ENCODE measurements around the gene MGRN1. TPM values are rescaled to one million over a fixed set of nuclear protein-coding genes. Genes with fewer than 3 reads are reported as not detected.
"Not testable (repeated sequence)": the region's sequence is repeated elsewhere in the genome, so short reads cannot be mapped to it uniquely, and the experiment has no call there.

Gene MGRN1
- total RNA-seq, 3 donors from 2014 or later (not counting 1 experiment from before 2014, with no cell fraction given) = 102 to 106 (median 105) TPM

DNA sequence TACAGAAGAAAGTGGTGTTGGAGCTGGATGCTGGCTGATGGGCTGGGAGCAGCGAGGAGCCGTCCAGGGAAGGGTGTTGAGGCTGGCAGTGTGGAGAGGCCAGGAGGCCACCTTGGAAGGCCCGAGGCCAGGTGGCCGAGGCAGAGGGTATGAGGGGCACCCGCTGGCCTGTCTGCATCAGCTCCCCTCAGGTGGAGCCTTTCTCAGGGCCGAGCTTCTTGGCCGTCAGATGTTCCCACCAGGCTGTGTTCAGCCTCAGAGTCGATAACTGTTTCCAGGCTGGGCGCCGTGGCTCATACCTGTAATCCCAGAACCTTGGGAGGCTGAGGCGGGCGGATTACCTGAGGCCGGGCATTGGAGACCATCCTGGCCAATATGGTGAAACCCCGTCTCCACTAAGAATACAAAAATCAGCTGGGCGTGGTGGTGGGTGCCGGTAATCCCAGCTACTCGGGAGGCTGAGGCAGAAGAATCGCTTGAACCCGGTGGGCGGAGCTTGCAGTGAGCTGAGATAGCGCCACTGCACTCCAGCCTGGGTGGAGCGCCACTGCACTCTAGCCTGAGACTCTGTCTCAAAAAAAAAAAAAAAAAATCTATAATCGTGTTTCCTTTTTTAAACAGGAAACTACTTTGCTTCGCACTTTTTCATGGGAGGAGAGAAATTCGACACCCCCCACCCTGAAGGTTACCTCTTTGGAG is 25.3 kb downstream of the MGRN1 start:
- ATAC-seq (peak; percentile 42 to 51 (median 43)), DNase-seq (peak in 1 of 2 donors; percentile 40)
- Mint-ChIP-seq H3K9me3 (no peaks in the 10 kb centered on the region), H3K4me1 (peaks cover 29 to 39% of the 10 kb centered on the region in 2 donors), H3K27me3 (ENCODE audit: low read depth in 2 of 2) (no peaks in the 10 kb centered on the region), H3K36me3 (no peaks in the 10 kb centered on the region), H3K27ac (peak overlapping the region; percentile 51 to 83), H3K4me3 (no peak overlapping the region)
- intact Hi-C loops (cut with micrococcal nuclease) = no loop called here
- Histone ChIP-seq H3K36me3 (ENCODE audit: control insufficient read depth, insufficient read depth, low read length) (peaks cover 32% of the 10 kb centered on the region), H3K27ac (ENCODE audit: low read length) (no peak overlapping the region), H3K27me3 (ENCODE audit: control insufficient read depth, insufficient read depth, low read length) (no peaks in the 10 kb centered on the region), H3K4me1 (ENCODE audit: control insufficient read depth, insufficient read depth, low read length) (peaks cover 14% of the 10 kb centered on the region), H3K4me3 (ENCODE audit: low read length) (no peak overlapping the region), H3K9me3 (ENCODE audit: control insufficient read depth, insufficient read depth, low read length) (no peaks in the 10 kb centered on the region)
- TF ChIP-seq, protein P1, sequence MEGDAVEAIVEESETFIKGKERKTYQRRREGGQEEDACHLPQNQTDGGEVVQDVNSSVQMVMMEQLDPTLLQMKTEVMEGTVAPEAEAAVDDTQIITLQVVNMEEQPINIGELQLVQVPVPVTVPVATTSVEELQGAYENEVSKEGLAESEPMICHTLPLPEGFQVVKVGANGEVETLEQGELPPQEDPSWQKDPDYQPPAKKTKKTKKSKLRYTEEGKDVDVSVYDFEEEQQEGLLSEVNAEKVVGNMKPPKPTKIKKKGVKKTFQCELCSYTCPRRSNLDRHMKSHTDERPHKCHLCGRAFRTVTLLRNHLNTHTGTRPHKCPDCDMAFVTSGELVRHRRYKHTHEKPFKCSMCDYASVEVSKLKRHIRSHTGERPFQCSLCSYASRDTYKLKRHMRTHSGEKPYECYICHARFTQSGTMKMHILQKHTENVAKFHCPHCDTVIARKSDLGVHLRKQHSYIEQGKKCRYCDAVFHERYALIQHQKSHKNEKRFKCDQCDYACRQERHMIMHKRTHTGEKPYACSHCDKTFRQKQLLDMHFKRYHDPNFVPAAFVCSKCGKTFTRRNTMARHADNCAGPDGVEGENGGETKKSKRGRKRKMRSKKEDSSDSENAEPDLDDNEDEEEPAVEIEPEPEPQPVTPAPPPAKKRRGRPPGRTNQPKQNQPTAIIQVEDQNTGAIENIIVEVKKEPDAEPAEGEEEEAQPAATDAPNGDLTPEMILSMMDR (IDR thresholded peaks at IDR 0.05) = no peak
- WGBS (ENCODE audit: insufficient coverage) = 96% methylated on average over 22 of the region's 25 CpGs

GRCh38 chr16:4650443-4651074 is 25.9 kb downstream of the MGRN1 start:
- TF ChIP-seq, protein P1 (IDR thresholded peaks at IDR 0.05) = peak; percentile 80
- Histone ChIP-seq H3K36me3 (ENCODE audit: control insufficient read depth, insufficient read depth, low read length) (peaks cover 35% of the 10 kb centered on the region), H3K4me1 (ENCODE audit: control insufficient read depth, insufficient read depth, low read length) (peaks cover 14% of the 10 kb centered on the region)
- ATAC-seq (peak; percentile 69 to 85 (median 79)), DNase-seq (peak; percentile 71 to 90)
- H3K27me3 Mint-ChIP-seq (ENCODE audit: low read depth in 2 of 2); H3K36me3 Mint-ChIP-seq; H3K27me3 ChIP-seq (ENCODE audit: control insufficient read depth, insufficient read depth, low read length); H3K9me3 Mint-ChIP-seq; intact Hi-C loops (cut with micrococcal nuclease); H3K27ac ChIP-seq (ENCODE audit: low read length); H3K9me3 ChIP-seq (ENCODE audit: control insufficient read depth, insufficient read depth, low read length); H3K4me3 Mint-ChIP-seq; H3K4me3 ChIP-seq (ENCODE audit: low read length): not testable (repeated sequence)
- Mint-ChIP-seq H3K4me1 (peaks cover 24 to 35% of the 10 kb centered on the region in 2 donors), H3K27ac (peak overlapping the region; percentile 51 to 72)
- WGBS (ENCODE audit: insufficient coverage) = 89% methylated on average over 15 of the region's 15 CpGs

DNA sequence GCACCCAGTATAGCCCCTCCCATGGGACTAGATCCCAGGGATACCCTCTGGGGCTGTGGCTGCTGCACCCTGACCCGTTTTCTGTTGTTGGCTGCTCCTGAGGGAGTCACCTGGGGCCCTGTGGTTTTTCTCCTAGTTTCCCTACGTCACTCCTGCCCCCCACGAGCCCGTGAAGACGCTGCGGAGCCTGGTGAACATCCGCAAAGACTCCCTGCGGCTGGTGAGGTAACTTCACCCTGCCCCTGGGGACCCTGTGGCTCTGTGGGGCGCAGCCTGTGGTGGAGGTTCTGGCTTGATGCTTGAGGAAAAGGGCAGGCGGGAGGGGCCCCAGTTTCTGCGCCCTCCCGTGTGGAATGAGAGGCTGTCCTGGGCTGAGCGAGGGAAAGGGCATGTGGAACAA is 27.2 kb downstream of the MGRN1 start:
- H3K4me1 Mint-ChIP-seq = peaks cover 20 to 32% of the 10 kb centered on the region in 2 donors
- no peaks in the 10 kb centered on the region for H3K36me3 Mint-ChIP-seq
- no peak overlapping the region for H3K27ac ChIP-seq (ENCODE audit: low read length)
- no peaks in the 10 kb centered on the region for H3K27me3 ChIP-seq (ENCODE audit: control insufficient read depth, insufficient read depth, low read length)
- WGBS (ENCODE audit: insufficient coverage) = 84% methylated on average over 13 of the region's 13 CpGs
- peaks cover 13% of the 10 kb centered on the region for H3K4me1 ChIP-seq (ENCODE audit: control insufficient read depth, insufficient read depth, low read length)
- no peaks in the 10 kb centered on the region for H3K9me3 ChIP-seq (ENCODE audit: control insufficient read depth, insufficient read depth, low read length)
- H3K27me3 Mint-ChIP-seq (ENCODE audit: low read depth in 2 of 2) = no peaks in the 10 kb centered on the region
- H3K27ac Mint-ChIP-seq = no peak overlapping the region
- H3K4me3 Mint-ChIP-seq = no peak overlapping the region
- intact Hi-C loops (cut with micrococcal nuclease) = no loop called here
- H3K36me3 ChIP-seq (ENCODE audit: control insufficient read depth, insufficient read depth, low read length) = peaks cover 41% of the 10 kb centered on the region
- H3K9me3 Mint-ChIP-seq = no peaks in the 10 kb centered on the region
- ATAC-seq (no peak), DNase-seq (no peak)
- TF ChIP-seq, protein P1 (IDR thresholded peaks at IDR 0.05) = no peak
- H3K4me3 ChIP-seq (ENCODE audit: low read length) = no peak overlapping the region
